Measurements from ENCODE around the gene HRCT1.

Gene HRCT1

GRCh38 chr9:35945341-35946018 lies 39.5 kb downstream of the HRCT1 start:
- WGBS, 2 experiments (ENCODE audit: insufficient coverage in 2 of 2): 21 to 73% methylated on average over 4 to 8 of the region's 10 CpGs
- Histone ChIP-seq H3K4me1 (ENCODE audit: control insufficient read depth, insufficient read depth, low read length, poor library complexity, severe bottlenecking) (peaks cover 14% of the 10 kb centered on the region), H3K9me3 (ENCODE audit: control insufficient read depth, low read length) (no peaks in the 10 kb centered on the region), H3K36me3 (ENCODE audit: control insufficient read depth, insufficient read depth, low read length) (no peaks in the 10 kb centered on the region), H3K4me3 (ENCODE audit: extremely low read depth, insufficient read depth, low read length, poor library complexity, severe bottlenecking) (no peak overlapping the region), H3K27ac (ENCODE audit: low read depth, low read length, severe bottlenecking) (no peak overlapping the region)

- WGBS, 2 experiments (ENCODE audit: insufficient coverage in 2 of 2): 100% methylated on average over 2 of the region's 2 CpGs; no CpG with 5 or more reads in 1 of the 2 experiments
- peaks cover 13% of the 10 kb centered on the region for H3K4me1 ChIP-seq (ENCODE audit: control insufficient read depth, insufficient read depth, low read length, poor library complexity, severe bottlenecking)
- H3K36me3 ChIP-seq (ENCODE audit: control insufficient read depth, insufficient read depth, low read length): no peaks in the 10 kb centered on the region
- no peak overlapping the region for H3K27ac ChIP-seq (ENCODE audit: low read depth, low read length, severe bottlenecking)
- no peak overlapping the region for H3K4me3 ChIP-seq (ENCODE audit: extremely low read depth, insufficient read depth, low read length, poor library complexity, severe bottlenecking)
- H3K9me3 ChIP-seq (ENCODE audit: control insufficient read depth, low read length): no peaks in the 10 kb centered on the region
Measured at GRCh38 chr9:35948451-35948850, 42.4 kb downstream of the HRCT1 start.

GRCh38 chr9:35948901-35949318 lies 42.9 kb downstream of the HRCT1 start:
- Histone ChIP-seq H3K4me1 (ENCODE audit: control insufficient read depth, insufficient read depth, low read length, poor library complexity, severe bottlenecking) (peaks cover 13% of the 10 kb centered on the region), H3K9me3 (ENCODE audit: control insufficient read depth, low read length) (no peaks in the 10 kb centered on the region), H3K27ac (ENCODE audit: low read depth, low read length, severe bottlenecking) (no peak overlapping the region), H3K4me3 (ENCODE audit: extremely low read depth, insufficient read depth, low read length, poor library complexity, severe bottlenecking) (no peak overlapping the region), H3K36me3 (ENCODE audit: control insufficient read depth, insufficient read depth, low read length) (no peaks in the 10 kb centered on the region)
- WGBS, 2 experiments (ENCODE audit: insufficient coverage in 2 of 2): 39 to 70% methylated on average over 1 to 2 of the region's 2 CpGs

GRCh38 chr9:35951736-35952135 lies 45.7 kb downstream of the HRCT1 start:
- WGBS, 2 experiments (ENCODE audit: insufficient coverage in 2 of 2): 58 to 64% methylated on average over 6 of the region's 6 CpGs
- no peak overlapping the region for H3K4me3 ChIP-seq (ENCODE audit: extremely low read depth, insufficient read depth, low read length, poor library complexity, severe bottlenecking)
- peak overlapping the region; percentile 41 for H3K27ac ChIP-seq (ENCODE audit: low read depth, low read length, severe bottlenecking)
- no peaks in the 10 kb centered on the region for H3K9me3 ChIP-seq (ENCODE audit: control insufficient read depth, low read length)
- peaks cover 13% of the 10 kb centered on the region for H3K4me1 ChIP-seq (ENCODE audit: control insufficient read depth, insufficient read depth, low read length, poor library complexity, severe bottlenecking)
- H3K36me3 ChIP-seq (ENCODE audit: control insufficient read depth, insufficient read depth, low read length): no peaks in the 10 kb centered on the region

GRCh38 chr9:35952526-35953191 lies 46.7 kb downstream of the HRCT1 start:
- no peaks in the 10 kb centered on the region for H3K36me3 ChIP-seq (ENCODE audit: control insufficient read depth, insufficient read depth, low read length)
- WGBS, 2 experiments (ENCODE audit: insufficient coverage in 2 of 2): 76 to 100% methylated on average over 2 to 3 of the region's 6 CpGs
- no peak overlapping the region for H3K4me3 ChIP-seq (ENCODE audit: extremely low read depth, insufficient read depth, low read length, poor library complexity, severe bottlenecking)

GRCh38 chr9:35954942-35955546 lies 49.0 kb downstream of the HRCT1 start:
- Histone ChIP-seq H3K4me1 (ENCODE audit: control insufficient read depth, insufficient read depth, low read length, poor library complexity, severe bottlenecking) (peaks cover 3% of the 10 kb centered on the region), H3K27ac (ENCODE audit: low read depth, low read length, severe bottlenecking) (no peak overlapping the region), H3K36me3 (ENCODE audit: control insufficient read depth, insufficient read depth, low read length) (no peaks in the 10 kb centered on the region), H3K4me3 (ENCODE audit: extremely low read depth, insufficient read depth, low read length, poor library complexity, severe bottlenecking) (no peak overlapping the region), H3K9me3 (ENCODE audit: control insufficient read depth, low read length) (no peaks in the 10 kb centered on the region)
- WGBS, 2 experiments (ENCODE audit: insufficient coverage in 2 of 2): 0 to 14% methylated on average over 1 to 2 of the region's 6 CpGs

More at GRCh38 chr9:35952526-35953191, 46.7 kb downstream of the HRCT1 start:
- Histone ChIP-seq H3K27ac (ENCODE audit: low read depth, low read length, severe bottlenecking) (no peak overlapping the region), H3K9me3 (ENCODE audit: control insufficient read depth, low read length) (no peaks in the 10 kb centered on the region), H3K4me1 (ENCODE audit: control insufficient read depth, insufficient read depth, low read length, poor library complexity, severe bottlenecking) (peaks cover 13% of the 10 kb centered on the region)

- WGBS, 2 experiments (ENCODE audit: insufficient coverage in 2 of 2): 93 to 96% methylated on average over 4 to 5 of the region's 5 CpGs
- Histone ChIP-seq H3K4me3 (ENCODE audit: extremely low read depth, insufficient read depth, low read length, poor library complexity, severe bottlenecking) (no peak overlapping the region), H3K36me3 (ENCODE audit: control insufficient read depth, insufficient read depth, low read length) (no peaks in the 10 kb centered on the region), H3K4me1 (ENCODE audit: control insufficient read depth, insufficient read depth, low read length, poor library complexity, severe bottlenecking) (peaks cover 3% of the 10 kb centered on the region), H3K9me3 (ENCODE audit: control insufficient read depth, low read length) (no peaks in the 10 kb centered on the region), H3K27ac (ENCODE audit: low read depth, low read length, severe bottlenecking) (no peak overlapping the region)
Measured at GRCh38 chr9:35956651-35957050, 50.6 kb downstream of the HRCT1 start.
